Measurements from ENCODE around the gene RAPGEF6. TPM values are rescaled to one million over a fixed set of nuclear protein-coding genes. Genes with fewer than 3 reads are reported as not detected.

RAPGEF6 gene
- total RNA-seq, 1 experiment from 2014 or later, result 26.1 TPM

DNA sequence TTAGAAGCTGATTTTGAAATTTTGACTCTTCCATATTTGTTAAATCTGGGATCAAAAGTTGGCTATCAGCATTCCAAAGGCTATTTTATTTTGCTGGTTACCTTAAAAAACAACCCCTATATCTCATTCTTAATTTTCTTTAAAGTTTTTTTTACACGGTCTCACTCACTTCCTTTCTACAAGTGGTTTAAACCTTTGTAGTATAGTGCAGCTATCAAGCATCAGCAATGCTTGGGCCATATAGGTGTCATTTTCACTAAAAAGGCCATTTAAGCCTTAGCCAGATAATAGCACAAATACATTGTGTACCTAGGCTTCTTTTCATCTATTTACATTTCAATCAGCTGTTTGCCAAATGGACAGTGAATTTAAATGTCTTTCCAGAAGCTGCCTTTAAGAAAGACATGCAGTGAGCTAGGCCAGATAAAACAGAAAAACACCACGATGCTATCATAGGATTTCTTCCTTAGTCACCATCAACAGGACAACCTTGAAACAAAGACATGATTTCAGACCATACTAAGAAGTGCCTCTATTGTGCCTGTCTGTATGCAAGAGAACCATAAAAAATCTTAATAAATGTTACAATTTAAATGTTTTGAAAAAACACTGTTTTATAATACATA lies 104.2 kb downstream of the RAPGEF6 start:
- BruUV-seq (replicated peaks), result no TSS peak
- H3K4me1 ChIP-seq (ENCODE audit: insufficient read depth, low read length, poor library complexity, severe bottlenecking), result peaks cover 27% of the 10 kb centered on the region

DNA sequence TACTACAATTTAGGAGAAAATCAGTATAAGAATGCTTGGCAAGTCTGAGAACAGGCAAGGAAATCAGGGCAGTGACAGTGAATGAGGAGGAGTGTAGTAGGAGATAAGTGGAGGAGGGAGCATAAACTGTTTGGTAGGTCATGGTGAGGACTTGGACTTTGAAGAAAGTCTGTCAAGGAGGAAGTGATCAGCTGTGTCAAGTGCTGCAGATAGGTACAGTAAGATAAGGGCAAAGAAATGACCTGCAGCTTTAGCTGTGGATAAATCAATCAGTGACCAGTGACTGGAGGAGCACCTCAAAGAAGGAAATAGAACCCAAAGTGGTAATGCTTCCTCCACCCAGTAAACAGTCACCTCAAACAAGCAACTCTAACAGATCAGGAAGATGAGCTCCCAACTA lies 106.3 kb downstream of the RAPGEF6 start:
- Histone ChIP-seq H3K36me3 (ENCODE audit: insufficient read depth, low read length, poor library complexity, severe bottlenecking) (peaks cover 3% of the 10 kb centered on the region), H3K4me3 (ENCODE audit: low read depth, low read length, poor library complexity, severe bottlenecking) (no peak overlapping the region), H3K27me3 (replicated peaks; ENCODE audit: insufficient read depth, low read depth, low read length, poor library complexity) (no peaks in the 10 kb centered on the region), H3K4me1 (ENCODE audit: insufficient read depth, low read length, poor library complexity, severe bottlenecking) (peaks cover 32% of the 10 kb centered on the region), H3K27ac (ENCODE audit: low read depth, low read length, poor library complexity, severe bottlenecking) (no peak overlapping the region), H3K9me3 (ENCODE audit: low read depth, low read length, poor library complexity, severe bottlenecking) (no peaks in the 10 kb centered on the region)
- no TSS peak for BruUV-seq (replicated peaks)
- TF ChIP-seq EZH2 (IDR thresholded peaks at IDR 0.05; ENCODE audit: borderline replicate concordance, low read depth, low read length, poor library complexity, severe bottlenecking), result no peak
- TF ChIP-seq, protein P1, sequence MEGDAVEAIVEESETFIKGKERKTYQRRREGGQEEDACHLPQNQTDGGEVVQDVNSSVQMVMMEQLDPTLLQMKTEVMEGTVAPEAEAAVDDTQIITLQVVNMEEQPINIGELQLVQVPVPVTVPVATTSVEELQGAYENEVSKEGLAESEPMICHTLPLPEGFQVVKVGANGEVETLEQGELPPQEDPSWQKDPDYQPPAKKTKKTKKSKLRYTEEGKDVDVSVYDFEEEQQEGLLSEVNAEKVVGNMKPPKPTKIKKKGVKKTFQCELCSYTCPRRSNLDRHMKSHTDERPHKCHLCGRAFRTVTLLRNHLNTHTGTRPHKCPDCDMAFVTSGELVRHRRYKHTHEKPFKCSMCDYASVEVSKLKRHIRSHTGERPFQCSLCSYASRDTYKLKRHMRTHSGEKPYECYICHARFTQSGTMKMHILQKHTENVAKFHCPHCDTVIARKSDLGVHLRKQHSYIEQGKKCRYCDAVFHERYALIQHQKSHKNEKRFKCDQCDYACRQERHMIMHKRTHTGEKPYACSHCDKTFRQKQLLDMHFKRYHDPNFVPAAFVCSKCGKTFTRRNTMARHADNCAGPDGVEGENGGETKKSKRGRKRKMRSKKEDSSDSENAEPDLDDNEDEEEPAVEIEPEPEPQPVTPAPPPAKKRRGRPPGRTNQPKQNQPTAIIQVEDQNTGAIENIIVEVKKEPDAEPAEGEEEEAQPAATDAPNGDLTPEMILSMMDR (conservative IDR thresholded peaks at IDR 0.05; ENCODE audit: low read depth, low read length), result no peak
- ChIA-PET CTCF (no interaction called here), POLR2A (ENCODE audit: low non-redundant PET) (no interaction called here)
- no peak for DNase-seq (ENCODE audit: low spot score)
- intact Hi-C loops (cut with micrococcal nuclease; ENCODE audit: unreplicated experiment), result no loop called here

More for the DNA sequence above, 104.2 kb downstream of the RAPGEF6 start:
- Histone ChIP-seq H3K36me3 (ENCODE audit: insufficient read depth, low read length, poor library complexity, severe bottlenecking) (peaks cover 3% of the 10 kb centered on the region), H3K27me3 (replicated peaks; ENCODE audit: insufficient read depth, low read depth, low read length, poor library complexity) (no peaks in the 10 kb centered on the region), H3K27ac (ENCODE audit: low read depth, low read length, poor library complexity, severe bottlenecking) (no peak overlapping the region), H3K9me3 (ENCODE audit: low read depth, low read length, poor library complexity, severe bottlenecking) (no peaks in the 10 kb centered on the region), H3K4me3 (ENCODE audit: low read depth, low read length, poor library complexity, severe bottlenecking) (no peak overlapping the region)
- ChIA-PET POLR2A (ENCODE audit: low non-redundant PET) (interaction anchor here (0.6 kb wide), 1 partner anchor 266 kb away, joined by 3 read pairs; no protein-coding TSS in a partner anchor), CTCF (no interaction called here)
- intact Hi-C loops (cut with micrococcal nuclease; ENCODE audit: unreplicated experiment), result no loop called here
- DNase-seq (ENCODE audit: low spot score), result no peak
- TF ChIP-seq EZH2 (IDR thresholded peaks at IDR 0.05; ENCODE audit: borderline replicate concordance, low read depth, low read length, poor library complexity, severe bottlenecking), result no peak
- TF ChIP-seq, protein P1 (conservative IDR thresholded peaks at IDR 0.05; ENCODE audit: low read depth, low read length), result no peak

DNA sequence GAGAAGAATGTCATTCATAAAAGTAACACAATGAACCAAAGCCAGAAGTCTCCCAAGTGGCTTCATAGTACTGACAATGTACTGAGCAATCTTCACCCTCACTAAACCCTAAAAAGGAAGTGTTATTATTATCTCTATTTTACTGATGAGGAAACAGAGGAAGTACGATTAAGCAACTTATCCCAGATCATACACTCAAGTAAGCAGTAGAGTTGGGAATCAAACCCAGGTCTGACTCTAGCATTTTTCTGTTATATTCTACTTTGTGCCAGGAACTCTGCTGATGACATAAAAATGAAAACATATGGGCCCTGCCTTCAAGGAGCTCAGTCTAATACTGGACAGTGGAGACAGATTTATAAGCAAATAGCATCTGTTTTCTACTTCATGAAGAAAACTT lies 109.2 kb downstream of the RAPGEF6 start:
- intact Hi-C loops (cut with micrococcal nuclease; ENCODE audit: unreplicated experiment), result no loop called here
- CTCF ChIA-PET, result no interaction called here

More for the DNA sequence above, 109.2 kb downstream of the RAPGEF6 start:
- DNase-seq (ENCODE audit: low spot score), result peak; percentile 33
- peaks cover 18% of the 10 kb centered on the region for H3K4me1 ChIP-seq (ENCODE audit: insufficient read depth, low read length, poor library complexity, severe bottlenecking)
- H3K4me3 ChIP-seq (ENCODE audit: low read depth, low read length, poor library complexity, severe bottlenecking), result no peak overlapping the region
- no peaks in the 10 kb centered on the region for H3K9me3 ChIP-seq (ENCODE audit: low read depth, low read length, poor library complexity, severe bottlenecking)
- TF ChIP-seq EZH2 (IDR thresholded peaks at IDR 0.05; ENCODE audit: borderline replicate concordance, low read depth, low read length, poor library complexity, severe bottlenecking), result no peak
- TF ChIP-seq, protein P1 (conservative IDR thresholded peaks at IDR 0.05; ENCODE audit: low read depth, low read length), result no peak
- H3K27ac ChIP-seq (ENCODE audit: low read depth, low read length, poor library complexity, severe bottlenecking), result no peak overlapping the region
- POLR2A ChIA-PET (ENCODE audit: low non-redundant PET), result no interaction called here
- H3K27me3 ChIP-seq (replicated peaks; ENCODE audit: insufficient read depth, low read depth, low read length, poor library complexity), result no peaks in the 10 kb centered on the region
- no TSS peak for BruUV-seq (replicated peaks)
- peaks cover 3% of the 10 kb centered on the region for H3K36me3 ChIP-seq (ENCODE audit: insufficient read depth, low read length, poor library complexity, severe bottlenecking)

All from A673 (cell line).